T follicular helper cell (primary cell): ENCODE results near the gene CDC42EP4.
"Not testable (repeated sequence)": the region's sequence is repeated elsewhere in the genome, so short reads cannot be mapped to it uniquely, and the experiment has no call there.

Experiments
- DNase-seq: peaks from one replicate; pipeline ENCODE4 v3.0.0-alpha.2; 2020; ENCODE audit warnings: low read depth

Gene CDC42EP4

GRCh38 chr17:73320601-73321264, 8.9 kb upstream of the CDC42EP4 start:
- DNase-seq: no peak

DNA sequence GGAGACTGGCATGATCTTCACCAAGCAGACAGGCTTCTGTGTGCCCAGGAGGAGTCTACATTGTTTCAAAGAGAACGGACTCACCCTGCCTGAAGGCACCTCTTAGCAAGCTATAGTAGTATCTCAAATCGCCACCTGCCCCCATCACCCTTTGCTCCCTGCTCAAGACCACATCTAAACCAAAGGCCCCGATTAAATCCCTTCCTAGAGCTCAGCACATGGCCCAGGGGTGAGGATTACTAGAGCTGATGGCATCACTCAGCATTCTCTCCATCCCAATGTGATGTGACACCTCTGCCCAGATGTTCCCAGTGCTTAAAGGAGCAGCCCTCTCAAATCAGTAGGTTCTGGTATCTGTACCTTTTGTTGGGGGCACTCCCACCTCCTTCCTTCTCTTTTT, 8.0 kb upstream of the CDC42EP4 start:
- DNase-seq: no peak

GRCh38 chr17:73318836-73319235, 7.0 kb upstream of the CDC42EP4 start:
- no peak for DNase-seq

- no peak for DNase-seq
Measured at GRCh38 chr17:73318427-73318813, 6.6 kb upstream of the CDC42EP4 start.

- DNase-seq: no peak
Measured at GRCh38 chr17:73317513-73318426, 6.0 kb upstream of the CDC42EP4 start.

DNA sequence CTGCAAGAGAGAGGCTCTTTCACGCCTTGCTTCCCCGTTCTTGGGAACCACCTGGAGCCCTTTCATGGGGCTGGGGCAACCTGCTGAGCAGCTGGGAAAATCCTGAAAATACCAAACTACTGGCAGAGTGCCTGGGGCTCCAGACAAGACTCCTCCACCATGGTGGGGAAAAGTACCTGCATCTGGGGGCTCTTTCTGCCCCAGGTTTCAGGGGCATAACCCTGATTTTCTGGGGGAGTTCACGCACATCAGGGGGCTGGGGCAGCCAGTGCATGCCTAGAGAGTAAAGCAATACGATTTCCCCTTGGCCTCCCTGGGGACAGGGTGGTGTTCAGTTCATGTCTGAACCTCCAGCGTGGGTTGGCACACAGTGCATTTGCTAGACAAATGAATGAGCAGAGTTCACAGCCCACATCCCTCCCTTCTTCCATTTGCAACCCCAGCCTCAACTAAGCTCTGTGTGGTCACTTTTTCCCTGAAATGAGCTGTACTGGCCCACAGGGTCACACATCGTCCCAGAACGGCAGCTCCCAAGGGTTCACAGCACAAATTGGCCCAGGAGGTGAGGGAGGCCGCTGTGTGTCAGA, 5.2 kb upstream of the CDC42EP4 start:
- no peak for DNase-seq

- no peak for DNase-seq
Measured at GRCh38 chr17:73315471-73315870, 3.7 kb upstream of the CDC42EP4 start.

- no peak for DNase-seq
Measured at GRCh38 chr17:73313526-73314127, 1.8 kb upstream of the CDC42EP4 start.

- not testable (repeated sequence) for DNase-seq
Measured at GRCh38 chr17:73312887-73313286, 1.1 kb upstream of the CDC42EP4 start.

GRCh38 chr17:73311428-73311780, 397 bp downstream of the CDC42EP4 start:
- no peak for DNase-seq

GRCh38 chr17:73309727-73310596, 1.8 kb downstream of the CDC42EP4 start:
- DNase-seq: no peak

- DNase-seq: not testable (repeated sequence)
Measured at GRCh38 chr17:73308959-73309358, 2.8 kb downstream of the CDC42EP4 start.

GRCh38 chr17:73308017-73308823, 3.6 kb downstream of the CDC42EP4 start:
- DNase-seq: no peak

DNA sequence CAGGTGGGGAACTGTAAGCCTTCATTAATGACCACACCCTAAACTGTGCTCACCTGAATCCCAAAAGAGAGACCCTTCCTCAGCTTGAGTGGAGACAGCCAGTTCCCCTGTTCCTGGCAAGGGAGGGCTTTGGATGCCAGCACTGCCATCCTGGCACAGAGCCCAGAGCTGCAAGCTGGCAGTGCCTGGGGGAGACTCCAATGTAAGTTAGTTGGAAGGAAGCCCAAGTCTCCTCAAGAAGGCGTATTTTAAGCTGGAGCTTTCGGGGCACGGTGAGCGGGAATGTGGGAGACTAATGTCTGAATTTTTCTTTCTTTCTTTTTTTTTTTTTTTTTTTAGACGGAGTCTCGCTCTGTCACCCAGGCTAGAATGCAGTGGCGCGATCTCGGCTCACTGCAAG, 4.7 kb downstream of the CDC42EP4 start:
- DNase-seq: no peak

DNA sequence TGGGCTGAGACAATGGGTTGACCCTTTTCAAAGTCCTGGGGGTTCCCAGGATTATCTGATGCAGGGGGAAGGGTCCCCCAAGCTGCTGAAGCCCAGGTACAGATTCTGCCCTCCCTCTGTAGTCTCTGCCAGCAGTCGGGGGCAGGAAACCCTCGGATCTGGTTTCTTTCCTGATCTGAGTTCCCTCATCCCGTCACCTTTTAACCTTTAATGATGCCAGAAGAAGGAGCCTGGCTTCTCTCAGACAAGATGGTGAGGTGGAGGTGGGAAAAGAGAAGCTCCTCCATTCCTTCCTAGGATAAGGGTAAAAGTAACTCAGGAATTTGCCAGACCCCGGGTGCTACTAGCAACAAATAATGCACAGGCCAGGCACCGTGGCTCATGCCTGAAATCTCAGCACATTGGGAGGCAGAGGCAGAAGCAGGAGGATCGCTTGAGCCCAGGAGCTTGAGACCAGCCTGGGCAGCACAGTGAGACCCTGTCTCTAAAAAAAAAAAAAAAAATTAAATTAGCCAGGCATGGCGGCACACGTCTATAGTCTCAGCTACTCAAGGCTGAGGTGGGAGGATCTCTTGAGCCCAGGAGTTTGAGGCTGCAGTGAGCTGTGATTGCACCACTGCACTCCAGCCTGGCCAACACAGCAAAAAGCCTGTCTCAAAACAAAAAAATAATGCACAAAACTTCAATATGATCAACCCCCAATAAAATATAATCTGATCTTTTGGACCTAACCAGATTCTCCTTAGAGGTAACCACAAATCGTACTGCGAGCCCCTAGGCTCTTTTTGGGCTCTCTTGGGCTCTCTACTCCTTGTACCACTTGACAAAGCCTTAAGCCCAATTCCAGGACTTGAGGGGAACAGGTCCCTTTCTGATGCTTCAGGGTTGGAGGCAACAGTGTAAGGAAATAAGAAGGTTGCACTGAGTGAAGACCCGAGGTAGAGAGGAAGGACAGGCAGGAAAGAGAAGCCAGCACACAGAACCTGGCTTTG, 5.7 kb downstream of the CDC42EP4 start:
- no peak for DNase-seq

DNA sequence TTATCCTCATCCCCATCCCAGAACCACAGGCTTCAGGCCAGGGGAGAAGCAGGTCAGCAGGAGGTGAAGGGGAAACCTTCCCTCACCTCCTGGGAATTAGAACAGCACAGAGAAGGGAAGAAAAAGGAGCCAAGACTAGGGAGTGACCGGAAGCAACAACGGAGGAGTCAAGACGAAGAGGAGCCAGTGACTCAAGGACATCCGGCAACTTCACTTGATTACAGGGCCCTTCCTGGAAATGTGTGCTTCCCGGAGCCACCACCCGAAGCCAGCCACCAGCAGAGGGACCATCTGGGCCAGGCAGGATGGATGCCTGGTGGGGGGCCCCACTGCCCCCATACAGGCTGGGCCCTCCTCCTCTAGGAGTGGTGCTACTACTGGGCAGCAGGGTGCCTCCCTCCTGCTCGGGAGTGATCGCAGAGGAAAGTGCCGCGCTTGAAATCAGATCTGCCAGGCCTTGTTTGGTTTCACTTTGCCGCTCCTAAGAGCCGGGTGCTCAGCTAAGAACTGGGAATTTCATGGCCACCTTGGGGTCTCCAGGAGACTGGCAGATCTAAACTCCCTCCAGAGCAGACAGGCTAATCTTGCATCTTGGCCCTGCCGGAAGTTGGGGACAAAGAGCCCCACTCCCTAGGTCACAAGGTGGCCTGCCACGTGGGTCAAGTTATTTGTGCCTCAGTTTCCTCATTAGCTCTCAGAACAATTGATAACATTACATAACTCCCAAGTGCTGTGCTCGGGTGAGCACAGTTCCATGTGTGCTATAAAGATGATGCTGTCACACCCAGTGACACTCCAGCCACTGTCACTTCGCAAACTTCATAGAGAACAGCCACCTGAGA, 6.6 kb downstream of the CDC42EP4 start:
- no peak for DNase-seq

GRCh38 chr17:73304438-73304837, 7.4 kb downstream of the CDC42EP4 start:
- DNase-seq: no peak

- no peak for DNase-seq
Measured at GRCh38 chr17:73302189-73302588, 9.6 kb downstream of the CDC42EP4 start.

- DNase-seq: no peak
Measured at GRCh38 chr17:73301369-73301768, 10.4 kb downstream of the CDC42EP4 start.
